GM18868 (cell line): ENCODE results near the gene GLS2.
"Not testable (repeated sequence)": the region's sequence is repeated elsewhere in the genome, so short reads cannot be mapped to it uniquely, and the experiment has no call there.

ENCODE experiments used
- ATAC-seq: cut with Tn5 transposase; IDR thresholded peaks from one replicate; pipeline ENCODE4 v1.9.1; 2021; ENCODE audit warnings: mild to moderate bottlenecking, moderate library complexity; ENCODE audit not compliant: unreplicated experiment

The GLS2 gene

GRCh38 chr12:56493409-56494105, 5.6 kb upstream of the GLS2 start:
- ATAC-seq = not testable (repeated sequence)

- ATAC-seq = no peak
These were observed 2.4 kb upstream of the GLS2 start for GRCh38 chr12:56490360-56490759.

- peak; percentile 15 for ATAC-seq
These were observed 417 bp downstream of the GLS2 start for GRCh38 chr12:56487448-56488040.

DNA sequence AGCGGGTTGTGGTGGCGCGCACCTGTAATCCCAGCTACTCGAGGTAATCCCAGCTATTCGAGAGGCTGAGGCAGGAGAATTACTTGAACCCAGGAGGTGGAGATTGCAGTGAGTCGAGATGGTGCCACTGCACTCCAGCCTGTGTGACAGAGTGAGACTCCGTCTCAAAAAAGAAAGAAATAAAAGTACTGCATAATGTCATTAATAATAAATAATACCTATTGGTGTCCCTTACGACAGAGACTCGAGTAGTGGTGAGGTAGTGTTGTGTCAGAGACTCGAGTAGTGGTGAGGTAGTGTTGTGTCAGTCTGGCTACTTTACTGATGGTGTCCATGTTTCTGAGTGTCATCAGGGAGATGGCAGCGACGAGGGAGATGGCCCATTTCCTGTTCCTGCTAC, 1.3 kb downstream of the GLS2 start:
- no peak for ATAC-seq

DNA sequence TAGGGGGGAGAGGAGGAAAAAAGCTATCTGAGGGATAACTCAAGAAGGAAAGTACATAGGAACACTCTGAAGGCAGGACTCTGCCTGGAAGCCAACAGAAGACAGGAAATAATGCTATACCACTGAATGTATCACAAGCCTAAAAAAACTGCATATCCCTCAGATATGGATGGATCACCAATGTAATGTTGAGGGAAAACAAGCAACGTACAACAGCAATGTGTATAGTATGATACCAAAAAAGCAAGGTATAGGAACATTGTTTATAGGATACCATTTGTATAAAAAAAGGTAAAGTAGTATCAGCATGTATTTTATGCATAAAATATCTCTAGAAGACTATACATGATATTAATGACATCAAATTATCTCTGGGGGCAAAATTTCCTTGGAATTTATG, 3.4 kb downstream of the GLS2 start:
- no peak for ATAC-seq

- ATAC-seq = no peak
These were observed 8.3 kb downstream of the GLS2 start for GRCh38 chr12:56479625-56480024.

GRCh38 chr12:56477521-56478225, 10.3 kb downstream of the GLS2 start:
- no peak for ATAC-seq

DNA sequence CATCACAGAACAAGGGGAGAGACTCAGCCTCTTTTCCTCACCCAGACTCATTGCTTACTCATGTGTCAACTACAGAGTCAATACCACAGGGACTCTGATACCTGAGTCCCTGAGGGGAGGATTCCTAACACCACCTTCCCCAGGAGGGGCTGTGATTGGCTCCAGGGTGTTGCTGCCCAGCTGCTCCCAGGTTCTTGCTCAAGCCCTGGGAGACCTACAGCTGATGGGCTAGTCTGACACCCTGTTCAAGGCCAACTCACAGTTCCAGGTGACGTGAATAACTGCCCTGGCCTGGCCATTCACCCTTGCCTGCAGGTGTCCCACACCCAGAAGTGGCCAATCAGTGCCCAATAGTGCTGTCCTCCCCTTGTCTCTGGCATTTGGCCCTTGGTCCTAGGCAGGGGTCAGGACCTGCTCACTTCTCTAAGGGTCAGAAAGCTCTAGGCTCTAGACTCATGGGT, 11.0 kb downstream of the GLS2 start:
- no peak for ATAC-seq

DNA sequence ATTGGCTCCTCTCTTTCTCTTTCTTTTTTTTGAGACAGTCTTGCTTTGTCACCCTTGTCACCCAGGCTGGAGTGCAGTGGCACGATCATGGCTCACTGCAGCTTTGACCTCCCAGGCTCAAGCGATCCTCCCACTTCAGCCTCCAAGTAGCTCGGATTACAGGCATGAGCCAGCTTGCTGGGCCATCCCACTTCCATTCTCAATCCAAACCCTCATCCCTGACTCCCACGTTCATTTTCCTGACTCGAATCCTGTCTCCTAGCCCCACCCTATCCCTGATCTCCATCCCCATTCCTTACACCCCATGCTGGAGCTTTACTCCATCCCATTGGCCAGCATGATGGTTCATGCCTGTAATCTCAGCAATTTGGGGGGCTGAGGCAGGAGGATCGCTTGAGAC, 11.8 kb downstream of the GLS2 start:
- no peak for ATAC-seq

- ATAC-seq = no peak
These were observed 13.6 kb downstream of the GLS2 start for GRCh38 chr12:56474389-56474788.

GRCh38 chr12:56469007-56469930, 18.7 kb downstream of the GLS2 start:
- ATAC-seq = no peak

DNA sequence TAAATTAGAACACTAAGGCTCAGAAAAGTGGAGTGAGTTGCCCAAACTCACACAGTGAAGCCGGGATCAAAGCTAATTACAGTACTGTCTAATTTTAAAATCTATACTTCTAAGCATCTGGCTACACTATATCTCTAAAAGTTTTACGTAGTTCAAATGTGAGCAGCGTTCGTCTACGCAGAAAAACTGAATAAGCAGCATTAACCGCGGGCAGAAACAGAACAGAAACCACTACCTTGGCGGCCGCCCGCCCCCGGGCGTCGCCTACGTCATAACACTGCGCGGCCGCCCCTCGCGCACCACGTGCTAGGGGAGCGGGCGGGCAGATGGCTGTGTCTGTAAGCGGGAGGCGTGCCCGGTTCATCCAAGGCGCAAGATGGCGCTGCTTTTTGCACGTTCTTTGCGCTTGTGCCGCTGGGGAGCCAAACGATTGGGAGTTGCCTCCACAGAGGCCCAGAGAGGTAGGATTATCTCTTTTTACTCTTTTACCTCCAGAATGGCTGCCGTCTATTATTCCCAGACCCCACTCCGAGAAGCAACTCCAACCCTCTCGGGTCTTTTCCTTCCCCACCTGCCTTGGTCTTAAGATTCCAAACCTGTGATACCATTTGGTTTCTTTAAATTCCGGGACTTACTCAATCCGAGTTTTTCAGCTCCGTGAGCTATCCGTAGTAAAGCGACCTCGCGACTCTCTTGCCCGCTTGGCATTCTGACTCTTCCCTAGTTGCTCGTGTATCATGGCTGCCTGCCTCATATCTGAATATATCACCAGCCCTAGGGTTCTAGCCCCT, 19.6 kb downstream of the GLS2 start, which contains the start of gene SPRYD4:
Gene SPRYD4 (plus strand): TSS at position 363 of the 791 bp plus-strand sequence. CDS start 14 bp downstream, at position 377.
- ATAC-seq = peak; percentile 87

DNA sequence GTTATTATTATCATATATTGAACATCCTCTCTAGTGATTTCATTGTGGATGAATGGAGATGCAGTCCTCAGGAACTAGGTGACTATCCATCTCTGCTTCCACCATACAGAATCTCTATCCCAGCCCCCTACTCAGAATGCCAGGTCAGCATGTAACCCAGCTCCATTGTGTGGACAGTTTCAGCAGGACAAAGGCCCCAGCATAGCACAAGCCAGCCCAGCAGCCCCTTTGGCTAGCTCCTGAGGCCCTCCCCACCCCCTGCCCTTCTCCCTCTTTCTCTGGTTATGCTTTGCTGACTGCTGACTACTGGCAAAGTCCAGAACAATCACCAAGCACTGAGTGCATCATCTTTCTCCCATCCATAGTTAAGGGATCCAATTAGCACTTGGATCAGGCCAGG, 25.4 kb downstream of the GLS2 start:
- ATAC-seq = no peak

- no peak for ATAC-seq
These were observed 26.5 kb downstream of the GLS2 start for GRCh38 chr12:56461235-56462159.

GRCh38 chr12:56457817-56458216, 30.1 kb downstream of the GLS2 start:
- no peak for ATAC-seq

GRCh38 chr12:56454557-56454956, 33.4 kb downstream of the GLS2 start, which contains the start of gene MIP:
MIP (minus strand) TSS chr12:56454657; CDS start chr12:56454613, 44 bp downstream.
- ATAC-seq = no peak

GRCh38 chr12:56451147-56451546, 36.8 kb downstream of the GLS2 start:
- ATAC-seq = no peak

DNA sequence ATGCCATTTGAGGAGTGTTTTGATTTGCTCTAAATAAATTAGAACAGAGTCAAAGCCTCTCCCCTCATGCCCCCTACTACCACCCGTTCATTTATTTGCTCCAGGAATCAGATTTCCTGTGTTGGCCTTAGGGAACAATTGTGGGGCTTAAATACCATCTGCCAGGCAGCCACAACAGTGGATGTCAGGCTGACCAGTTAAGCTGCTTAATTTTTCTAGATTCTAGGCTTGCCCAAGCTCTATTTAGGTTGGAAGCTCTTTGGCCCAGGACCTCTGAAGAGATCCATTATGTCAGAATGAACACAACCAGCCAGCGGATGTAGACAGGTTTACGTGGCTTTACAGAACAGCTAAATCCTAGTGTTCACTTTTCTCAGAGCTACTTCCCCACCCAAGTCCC, 37.7 kb downstream of the GLS2 start:
- ATAC-seq = no peak

GRCh38 chr12:56449622-56449984, 38.4 kb downstream of the GLS2 start:
- ATAC-seq = no peak
